Type B pancreatic cell (in vitro differentiated cells): ENCODE results near the gene MTG1. TPM values are rescaled to one million over a fixed set of nuclear protein-coding genes. Genes with fewer than 3 reads are reported as not detected.
"Not testable (repeated sequence)": the region's sequence is repeated elsewhere in the genome, so short reads cannot be mapped to it uniquely, and the experiment has no call there.

Experiments used
- DNase-seq: peaks from one replicate; pipeline ENCODE4 v3.0.0; 2021; ENCODE audit warnings: mixed read lengths; ENCODE audit not compliant: unreplicated experiment; ENCODE audit errors: extremely low spot score
- H3K27ac Mint-ChIP-seq: 2 replicates; pipeline ENCODE4 v1.8.0; 2021; ENCODE audit warnings: mild to moderate bottlenecking, mixed read lengths
- H3K27me3 Mint-ChIP-seq: 2 replicates; pipeline ENCODE4 v1.8.0; 2021; ENCODE audit warnings: mixed read lengths
- H3K36me3 Mint-ChIP-seq: 2 replicates; pipeline ENCODE4 v1.8.0; 2021; ENCODE audit warnings: mixed read lengths
- H3K4me1 Mint-ChIP-seq: one replicate; pipeline ENCODE4 v1.8.0; 2021; ENCODE audit warnings: mixed read lengths; ENCODE audit not compliant: unreplicated experiment
- H3K4me3 Mint-ChIP-seq: 2 replicates; pipeline ENCODE4 v1.8.0; 2021; ENCODE audit warnings: mild to moderate bottlenecking, mixed read lengths
- H3K9me3 Mint-ChIP-seq: 2 replicates; pipeline ENCODE4 v1.8.0; 2021; ENCODE audit warnings: mixed read lengths
- microRNA-seq: library from miRNA; unstranded; fragments of <30 nt; microRNA quantifications from one replicate; pipeline ENCODE4, GENCODE V29; 2020
- total RNA-seq: library from RNA; stranded (reverse); gene quantifications from 2 replicates; pipeline ENCODE4 v1.2.1, GENCODE V29; 2021; ENCODE audit warnings: low replicate concordance
- TF ChIP-seq, protein P1 (sequence below): fragments of 200-600 bp; sonication (generic); conservative IDR thresholded peaks from 2 replicates; pipeline ENCODE4 v1.5.0; 2021; ENCODE audit warnings: antibody characterized with exemption, mild to moderate bottlenecking

MTG1 gene
- total RNA-seq, 1 donor from 2014 or later = 89.6 TPM

DNA sequence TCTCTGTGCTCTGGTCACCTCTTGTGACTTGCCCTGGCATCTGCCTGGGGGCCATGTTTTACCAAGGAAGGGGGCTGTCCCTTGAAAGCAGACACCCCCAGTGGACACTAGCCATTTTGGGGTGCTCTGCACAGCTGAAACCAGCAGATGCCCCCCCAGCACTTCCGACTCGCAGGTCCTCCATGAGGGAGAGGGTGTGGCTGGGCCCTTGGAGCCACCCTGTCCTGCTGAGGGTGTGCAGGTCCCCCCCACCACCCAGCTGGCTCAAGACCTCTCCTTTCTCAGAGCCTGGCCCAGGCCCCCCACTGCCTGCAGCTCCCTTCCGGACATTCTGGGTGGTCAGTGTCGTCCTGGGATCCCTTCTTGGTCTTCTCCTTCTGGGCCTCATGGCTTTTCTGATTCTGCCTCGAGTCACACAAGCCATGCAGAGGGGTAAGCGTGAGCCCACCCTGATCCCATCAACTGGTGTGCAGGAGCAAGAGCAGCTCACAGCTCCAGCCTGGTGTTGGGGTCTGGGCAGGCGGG is 72.1 kb downstream of the MTG1 start:
- Mint-ChIP-seq H3K4me1 (no peaks in the 10 kb centered on the region), H3K9me3 (peaks cover 8% of the 10 kb centered on the region), H3K4me3 (no peak overlapping the region), H3K27ac (no peak overlapping the region), H3K36me3 (no peaks in the 10 kb centered on the region), H3K27me3 (no peaks in the 10 kb centered on the region)
- TF ChIP-seq, protein P1, sequence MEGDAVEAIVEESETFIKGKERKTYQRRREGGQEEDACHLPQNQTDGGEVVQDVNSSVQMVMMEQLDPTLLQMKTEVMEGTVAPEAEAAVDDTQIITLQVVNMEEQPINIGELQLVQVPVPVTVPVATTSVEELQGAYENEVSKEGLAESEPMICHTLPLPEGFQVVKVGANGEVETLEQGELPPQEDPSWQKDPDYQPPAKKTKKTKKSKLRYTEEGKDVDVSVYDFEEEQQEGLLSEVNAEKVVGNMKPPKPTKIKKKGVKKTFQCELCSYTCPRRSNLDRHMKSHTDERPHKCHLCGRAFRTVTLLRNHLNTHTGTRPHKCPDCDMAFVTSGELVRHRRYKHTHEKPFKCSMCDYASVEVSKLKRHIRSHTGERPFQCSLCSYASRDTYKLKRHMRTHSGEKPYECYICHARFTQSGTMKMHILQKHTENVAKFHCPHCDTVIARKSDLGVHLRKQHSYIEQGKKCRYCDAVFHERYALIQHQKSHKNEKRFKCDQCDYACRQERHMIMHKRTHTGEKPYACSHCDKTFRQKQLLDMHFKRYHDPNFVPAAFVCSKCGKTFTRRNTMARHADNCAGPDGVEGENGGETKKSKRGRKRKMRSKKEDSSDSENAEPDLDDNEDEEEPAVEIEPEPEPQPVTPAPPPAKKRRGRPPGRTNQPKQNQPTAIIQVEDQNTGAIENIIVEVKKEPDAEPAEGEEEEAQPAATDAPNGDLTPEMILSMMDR = no peak
- no peak for DNase-seq

DNA sequence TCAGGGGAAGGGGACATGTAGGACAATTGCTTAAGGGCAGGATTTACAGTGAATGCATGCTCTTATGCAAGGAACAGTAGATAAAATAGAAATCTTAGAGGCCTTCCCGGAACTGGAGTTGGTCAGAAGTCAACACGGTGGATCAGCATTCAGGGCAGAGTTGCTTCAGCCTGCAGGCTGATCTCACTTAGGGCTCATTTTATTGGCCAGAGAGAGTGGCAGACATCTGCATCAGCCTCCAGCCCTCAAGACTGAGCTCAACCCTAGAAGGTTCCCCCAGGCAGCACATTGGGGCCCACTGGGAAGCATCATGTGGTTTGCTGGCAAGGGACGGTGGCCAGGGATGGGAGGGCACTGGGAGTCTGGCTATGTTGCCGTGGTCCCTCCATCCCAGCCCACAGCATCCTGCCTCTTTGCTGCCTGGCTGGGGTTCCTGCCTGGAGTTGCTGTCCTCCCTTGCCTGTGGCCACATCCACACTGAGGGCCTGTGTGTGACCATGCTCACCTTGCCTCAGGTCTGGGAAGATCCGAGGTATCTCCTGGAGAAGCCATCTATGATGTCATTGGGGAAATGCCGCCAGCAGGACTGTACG is 72.8 kb downstream of the MTG1 start:
- H3K9me3 Mint-ChIP-seq = peaks cover 8% of the 10 kb centered on the region
- H3K36me3 Mint-ChIP-seq = no peaks in the 10 kb centered on the region
- no peak overlapping the region for H3K27ac Mint-ChIP-seq
- H3K27me3 Mint-ChIP-seq = no peaks in the 10 kb centered on the region
- no peak for DNase-seq
- no peaks in the 10 kb centered on the region for H3K4me1 Mint-ChIP-seq
- TF ChIP-seq, protein P1 = no peak
- no peak overlapping the region for H3K4me3 Mint-ChIP-seq

DNA sequence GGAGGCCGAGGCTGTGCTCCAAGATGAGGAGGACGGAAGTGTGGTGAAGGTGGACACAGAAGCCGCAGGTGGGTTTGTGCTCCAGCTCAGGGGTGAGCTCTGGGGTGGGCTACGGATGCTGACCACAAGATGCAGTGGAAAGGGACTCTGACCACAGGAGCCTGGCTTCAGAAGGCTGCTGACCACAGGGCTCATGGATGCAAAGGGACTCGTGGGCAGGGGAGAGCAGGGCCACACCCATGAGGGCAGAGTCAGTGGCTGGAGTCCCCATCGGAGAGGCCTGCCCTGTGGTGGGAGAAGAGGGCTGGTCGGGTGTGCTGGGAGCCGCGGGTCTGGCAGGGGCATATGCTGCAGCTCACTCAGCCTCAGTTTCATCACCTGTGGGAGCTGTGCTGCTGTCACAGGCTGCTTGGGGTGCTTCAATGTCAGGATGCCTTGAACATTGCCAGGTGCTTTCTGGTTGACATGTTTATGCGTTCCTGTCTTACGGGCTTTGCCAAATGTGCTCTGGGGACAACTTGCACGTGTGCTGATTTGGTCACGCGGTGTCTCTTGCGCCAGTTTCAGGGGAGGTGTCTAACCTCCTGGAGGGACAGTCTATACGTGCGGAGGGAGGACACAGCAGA is 73.4 kb downstream of the MTG1 start:
- no peak overlapping the region for H3K27ac Mint-ChIP-seq

DNA sequence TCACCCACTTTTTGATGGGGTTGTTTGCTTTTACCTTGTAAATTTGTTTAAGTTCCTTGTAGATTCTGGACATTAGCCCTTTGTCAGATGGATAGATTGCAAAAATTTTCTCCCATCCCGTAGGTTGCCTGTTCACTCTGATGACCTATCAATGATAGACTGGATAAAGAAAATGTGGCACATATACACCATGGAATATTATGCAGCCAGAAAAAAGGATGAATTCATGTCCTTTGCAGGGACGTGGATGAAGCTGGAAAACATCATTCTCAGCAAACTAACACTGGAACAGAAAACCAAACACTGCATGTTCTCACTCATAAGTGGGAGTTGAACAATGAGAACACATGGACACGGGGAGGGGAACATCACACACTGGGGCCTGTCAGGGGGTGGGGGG is 75.2 kb downstream of the MTG1 start:
- H3K36me3 Mint-ChIP-seq, H3K27me3 Mint-ChIP-seq, DNase-seq, H3K4me3 Mint-ChIP-seq, H3K27ac Mint-ChIP-seq, H3K9me3 Mint-ChIP-seq, H3K4me1 Mint-ChIP-seq: not testable (repeated sequence)

More for the DNA sequence above, 73.4 kb downstream of the MTG1 start:
- H3K4me1 Mint-ChIP-seq = no peaks in the 10 kb centered on the region
- no peak overlapping the region for H3K4me3 Mint-ChIP-seq
- H3K9me3 Mint-ChIP-seq = peaks cover 8% of the 10 kb centered on the region
- no peaks in the 10 kb centered on the region for H3K36me3 Mint-ChIP-seq
- TF ChIP-seq, protein P1 = no peak
- no peaks in the 10 kb centered on the region for H3K27me3 Mint-ChIP-seq
- DNase-seq = no peak

DNA sequence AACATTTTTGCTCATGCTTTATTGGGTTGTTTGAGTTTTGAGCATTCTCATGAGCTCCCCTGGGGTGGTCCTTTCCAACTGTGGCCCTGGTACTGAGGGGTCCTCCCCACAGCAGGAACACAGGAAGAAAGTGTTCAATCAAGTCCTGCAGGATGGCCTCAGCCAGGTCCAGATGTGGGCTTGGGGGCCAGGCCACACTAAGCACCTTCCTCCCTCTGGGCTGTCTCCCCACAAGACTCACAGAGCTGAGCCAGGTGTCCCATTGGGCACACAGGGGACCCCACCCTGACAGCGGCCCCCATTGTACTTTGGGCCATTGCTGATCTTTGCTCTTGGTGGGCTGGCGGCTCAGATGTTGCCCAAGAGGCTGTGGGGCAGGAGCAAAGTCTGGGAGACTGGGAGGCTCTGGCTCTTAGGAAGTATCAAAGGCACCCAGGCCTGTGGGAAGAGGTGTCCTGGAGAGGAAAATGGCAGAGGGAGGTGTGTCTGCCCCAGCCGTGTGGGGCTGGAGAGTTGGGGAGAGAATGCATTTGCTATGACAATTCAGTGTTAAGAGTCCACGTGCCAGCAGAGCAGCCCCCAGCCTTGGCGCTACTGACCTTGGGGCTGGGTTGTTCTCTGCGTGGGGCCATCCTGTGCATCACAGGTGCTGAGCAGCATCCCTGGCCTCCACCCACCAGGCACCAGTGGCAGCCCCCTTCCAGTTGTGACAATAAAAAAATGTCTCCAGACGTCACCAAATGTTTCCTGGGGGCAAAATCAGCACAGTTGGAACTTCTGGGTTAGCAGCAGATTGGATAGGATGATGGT is 77.5 kb downstream of the MTG1 start:
- Mint-ChIP-seq H3K4me3 (no peak overlapping the region), H3K4me1 (no peaks in the 10 kb centered on the region), H3K36me3 (no peaks in the 10 kb centered on the region), H3K27me3 (no peaks in the 10 kb centered on the region), H3K9me3 (peaks cover 4% of the 10 kb centered on the region), H3K27ac (no peak overlapping the region)
- TF ChIP-seq, protein P1 = no peak
- no peak for DNase-seq

Small RNAs within 50 kb of the gene (microRNA-seq; reads per million reads assigned to microRNA genes)
- 1.7 reads per million for gene MIR3944

Other genes with a start within 250 kb of the MTG1 start
- 2.7 and 6.4 TPM in 2 replicates for gene KNDC1, start 233.9 kb upstream of the MTG1 start, total RNA-seq
- not detected in 2 replicates for gene UTF1, start 163.9 kb upstream of the MTG1 start, total RNA-seq
- gene VENTX, start 156.3 kb upstream of the MTG1 start, total RNA-seq = not detected in 2 replicates
- gene ADAM8, start 117.3 kb upstream of the MTG1 start, total RNA-seq = 6.2 and 7.1 TPM in 2 replicates
- gene TUBGCP2, start 85.3 kb upstream of the MTG1 start, total RNA-seq = 57.9 and 58.6 TPM in 2 replicates
- 39.7 and 51.9 TPM in 2 replicates for gene ZNF511, start 85.2 kb upstream of the MTG1 start, total RNA-seq
- gene CALY, start 57.3 kb upstream of the MTG1 start, total RNA-seq = 3.6 and 8.5 TPM in 2 replicates
- gene PRAP1, start 46.8 kb upstream of the MTG1 start, total RNA-seq = 1.3 and 2.8 TPM in 2 replicates
- 20.4 and 21.7 TPM in 2 replicates for gene FUOM, start 36.1 kb upstream of the MTG1 start, total RNA-seq
- 106 and 127 TPM in 2 replicates for gene ECHS1, start 20.8 kb upstream of the MTG1 start, total RNA-seq
- 6.9 and 8.2 TPM in 2 replicates for gene PAOX, start 14.9 kb upstream of the MTG1 start, total RNA-seq
- gene SPRN, start 30.5 kb downstream of the MTG1 start, total RNA-seq = 0.21 and 0.56 TPM in 2 replicates
- 1.2 and 1.4 TPM in 2 replicates for gene SCART1, start 59.8 kb downstream of the MTG1 start, total RNA-seq
- gene CYP2E1, start 133.2 kb downstream of the MTG1 start, total RNA-seq = 0.53 and 0.62 TPM in 2 replicates
- gene SYCE1, start 171.4 kb downstream of the MTG1 start, total RNA-seq = not detected in 2 replicates
- gene FRG2B, start 232.6 kb downstream of the MTG1 start, total RNA-seq = not detected in 2 replicates